ENCODE data around the gene TSPAN5.
"Not testable (repeated sequence)": the region's sequence is repeated elsewhere in the genome, so short reads cannot be mapped to it uniquely, and the experiment has no call there.

The TSPAN5 gene

DNA sequence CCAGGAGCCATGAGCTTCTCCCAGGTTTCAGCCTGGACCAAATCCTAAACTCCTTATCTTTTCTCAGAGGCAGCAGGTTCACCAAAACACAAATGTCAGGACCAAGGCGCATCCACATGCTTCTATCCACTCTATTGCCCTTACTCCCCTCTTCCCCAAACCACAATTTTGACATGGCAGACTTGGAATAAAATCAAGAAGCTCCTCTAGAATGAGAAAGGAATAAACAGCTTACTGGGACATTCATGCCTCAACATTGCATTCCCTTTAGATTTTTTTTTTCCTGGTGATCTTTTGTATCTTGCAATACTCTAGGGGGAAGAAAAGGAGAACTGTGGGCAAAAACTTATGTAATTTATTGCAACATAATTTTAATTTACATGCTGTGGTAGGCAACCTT is 119.1 kb downstream of the TSPAN5 start:
- TF ChIP-seq, protein P1, sequence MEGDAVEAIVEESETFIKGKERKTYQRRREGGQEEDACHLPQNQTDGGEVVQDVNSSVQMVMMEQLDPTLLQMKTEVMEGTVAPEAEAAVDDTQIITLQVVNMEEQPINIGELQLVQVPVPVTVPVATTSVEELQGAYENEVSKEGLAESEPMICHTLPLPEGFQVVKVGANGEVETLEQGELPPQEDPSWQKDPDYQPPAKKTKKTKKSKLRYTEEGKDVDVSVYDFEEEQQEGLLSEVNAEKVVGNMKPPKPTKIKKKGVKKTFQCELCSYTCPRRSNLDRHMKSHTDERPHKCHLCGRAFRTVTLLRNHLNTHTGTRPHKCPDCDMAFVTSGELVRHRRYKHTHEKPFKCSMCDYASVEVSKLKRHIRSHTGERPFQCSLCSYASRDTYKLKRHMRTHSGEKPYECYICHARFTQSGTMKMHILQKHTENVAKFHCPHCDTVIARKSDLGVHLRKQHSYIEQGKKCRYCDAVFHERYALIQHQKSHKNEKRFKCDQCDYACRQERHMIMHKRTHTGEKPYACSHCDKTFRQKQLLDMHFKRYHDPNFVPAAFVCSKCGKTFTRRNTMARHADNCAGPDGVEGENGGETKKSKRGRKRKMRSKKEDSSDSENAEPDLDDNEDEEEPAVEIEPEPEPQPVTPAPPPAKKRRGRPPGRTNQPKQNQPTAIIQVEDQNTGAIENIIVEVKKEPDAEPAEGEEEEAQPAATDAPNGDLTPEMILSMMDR (IDR thresholded peaks at IDR 0.05; ENCODE audit: insufficient read depth, low read length, poor library complexity, severe bottlenecking) = no peak
- Histone ChIP-seq H3K36me3 (ENCODE audit: control insufficient read depth, insufficient read depth, low read length) (no peaks in the 10 kb centered on the region), H3K4me3 (replicated peaks; ENCODE audit: low read depth, low read length) (no peak overlapping the region), H3K27me3 (replicated peaks; ENCODE audit: control insufficient read depth, insufficient read depth, low read length) (no peaks in the 10 kb centered on the region)
- no peak for DNase-seq (ENCODE audit: extremely low read depth, insufficient read length)

DNA sequence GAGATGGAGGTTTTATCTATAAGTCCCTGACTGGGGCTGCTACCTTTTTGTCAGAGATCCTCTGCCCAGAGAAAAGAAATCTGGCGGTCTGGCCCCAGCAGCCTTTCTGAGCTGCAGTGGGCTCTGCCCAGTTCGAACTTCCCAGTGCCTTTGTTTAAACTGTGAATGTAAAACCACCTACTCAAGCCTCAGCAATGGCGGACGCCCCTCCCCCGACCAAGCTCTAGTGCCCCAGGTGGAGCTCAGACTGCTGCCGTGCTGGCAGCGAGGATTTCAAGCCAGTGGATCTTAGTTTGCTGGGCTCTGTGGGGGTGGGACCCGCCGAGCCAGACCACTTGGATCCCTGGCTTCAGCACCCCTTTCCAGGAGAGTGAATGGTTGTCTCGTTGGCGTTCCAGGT is 121.8 kb downstream of the TSPAN5 start:
- TF ChIP-seq, protein P1 (IDR thresholded peaks at IDR 0.05; ENCODE audit: insufficient read depth, low read length, poor library complexity, severe bottlenecking) = no peak

GRCh38 chr4:98534146-98534545 is 124.3 kb downstream of the TSPAN5 start:
- not testable (repeated sequence) for DNase-seq (ENCODE audit: extremely low read depth, insufficient read length); H3K27me3 ChIP-seq (replicated peaks; ENCODE audit: control insufficient read depth, insufficient read depth, low read length); H3K4me3 ChIP-seq (replicated peaks; ENCODE audit: low read depth, low read length); H3K36me3 ChIP-seq (ENCODE audit: control insufficient read depth, insufficient read depth, low read length)

More for the DNA sequence above, 121.8 kb downstream of the TSPAN5 start:
- Histone ChIP-seq H3K27me3 (replicated peaks; ENCODE audit: control insufficient read depth, insufficient read depth, low read length) (no peaks in the 10 kb centered on the region), H3K36me3 (ENCODE audit: control insufficient read depth, insufficient read depth, low read length) (no peaks in the 10 kb centered on the region), H3K4me3 (replicated peaks; ENCODE audit: low read depth, low read length) (no peak overlapping the region)
- DNase-seq (ENCODE audit: extremely low read depth, insufficient read length) = no peak

DNA sequence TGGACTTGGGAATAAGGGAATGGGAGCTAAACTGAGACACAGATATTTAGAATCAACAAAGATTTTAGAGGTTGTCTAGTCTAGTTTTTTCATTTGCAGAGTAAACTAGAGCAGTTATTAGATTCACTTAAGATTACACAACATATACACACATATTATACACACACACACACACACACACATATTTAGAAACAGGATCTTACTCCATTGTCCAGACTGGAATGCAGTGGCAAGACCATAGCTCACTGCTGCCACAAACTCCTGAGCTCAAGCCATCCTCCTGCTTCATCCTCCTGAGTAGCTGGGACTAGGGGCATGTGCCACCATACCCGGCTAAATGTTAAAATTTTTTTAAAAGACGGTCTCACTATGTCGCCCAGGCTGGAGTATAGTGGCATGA is 127.8 kb downstream of the TSPAN5 start:
- DNase-seq (ENCODE audit: extremely low read depth, insufficient read length) = no peak
- TF ChIP-seq, protein P1 (IDR thresholded peaks at IDR 0.05; ENCODE audit: insufficient read depth, low read length, poor library complexity, severe bottlenecking) = no peak
- H3K4me3 ChIP-seq (replicated peaks; ENCODE audit: low read depth, low read length) = no peak overlapping the region
- H3K27me3 ChIP-seq (replicated peaks; ENCODE audit: control insufficient read depth, insufficient read depth, low read length) = no peaks in the 10 kb centered on the region; the same call in 1 of the 2 replicates
- H3K36me3 ChIP-seq (ENCODE audit: control insufficient read depth, insufficient read depth, low read length) = no peaks in the 10 kb centered on the region

- Histone ChIP-seq H3K27me3 (replicated peaks; ENCODE audit: control insufficient read depth, insufficient read depth, low read length) (no peaks in the 10 kb centered on the region; the same call in 1 of the 2 replicates), H3K36me3 (ENCODE audit: control insufficient read depth, insufficient read depth, low read length) (no peaks in the 10 kb centered on the region), H3K4me3 (replicated peaks; ENCODE audit: low read depth, low read length) (no peak overlapping the region)
- no peak for DNase-seq (ENCODE audit: extremely low read depth, insufficient read length)
- TF ChIP-seq, protein P1 (IDR thresholded peaks at IDR 0.05; ENCODE audit: insufficient read depth, low read length, poor library complexity, severe bottlenecking) = no peak
Measured at GRCh38 chr4:98529970-98530569, 128.3 kb downstream of the TSPAN5 start.

- no peak overlapping the region for H3K4me3 ChIP-seq (replicated peaks; ENCODE audit: low read depth, low read length)
- no peak for DNase-seq (ENCODE audit: extremely low read depth, insufficient read length)
Measured at GRCh38 chr4:98528882-98529281, 129.5 kb downstream of the TSPAN5 start.

More at GRCh38 chr4:98528882-98529281, 129.5 kb downstream of the TSPAN5 start:
- TF ChIP-seq, protein P1 (IDR thresholded peaks at IDR 0.05; ENCODE audit: insufficient read depth, low read length, poor library complexity, severe bottlenecking) = no peak
- H3K36me3 ChIP-seq (ENCODE audit: control insufficient read depth, insufficient read depth, low read length) = no peaks in the 10 kb centered on the region
- no peaks in the 10 kb centered on the region; the same call in 1 of the 2 replicates for H3K27me3 ChIP-seq (replicated peaks; ENCODE audit: control insufficient read depth, insufficient read depth, low read length)

All from GM06990 (cell line).